Activated B cell treated with CpG ODN at 0.5 μM for 24 hours (primary cell): Measurements from ENCODE around the gene WDR27. TPM values are rescaled to one million over a fixed set of nuclear protein-coding genes. Genes with fewer than 3 reads are reported as not detected.

Experiments used
- ATAC-seq: fragments of 200-7000 bp; cut with Tn5 transposase; one replicate; pipeline ENCODE4 v1.10.0; 2021; ENCODE audit warnings: low read depth, mild to moderate bottlenecking, moderate library complexity
- CTCF ChIA-PET: fragments of 350-600 bp; sonication (Branson Sonifier 250); formaldehyde crosslinking; loops from one replicate; lab custom pipeline; 2021; ENCODE audit warnings: antibody characterized with exemption; lab: Charles Lee
- POLR2A ChIA-PET: fragments of 350-600 bp; sonication (Branson Sonifier 250); formaldehyde crosslinking; loops from one replicate; lab custom pipeline; 2021; ENCODE audit warnings: antibody characterized with exemption; lab: Charles Lee
- DNase-seq: peaks from one replicate; pipeline ENCODE4 v3.0.0; 2022
- H3K27ac Mint-ChIP-seq: one replicate; pipeline ENCODE4 v1.8.0; 2020; ENCODE audit warnings: mixed read lengths
- H3K27me3 Mint-ChIP-seq: one replicate; pipeline ENCODE4 v1.8.0; 2021; ENCODE audit warnings: mixed read lengths
- H3K36me3 Mint-ChIP-seq: one replicate; pipeline ENCODE4 v1.8.0; 2021; ENCODE audit warnings: low read depth, mixed read lengths
- H3K4me1 Mint-ChIP-seq: one replicate; pipeline ENCODE4 v1.8.0; 2021; ENCODE audit warnings: mixed read lengths
- H3K4me3 Mint-ChIP-seq: one replicate; pipeline ENCODE4 v1.8.0; 2020; ENCODE audit warnings: mild to moderate bottlenecking, mixed read lengths
- H3K9me3 Mint-ChIP-seq: one replicate; pipeline ENCODE4 v1.8.0; 2020; ENCODE audit warnings: mixed read lengths
- CTCF ChIP-seq: fragments of 200-600 bp; IDR thresholded peaks from one replicate; pipeline ENCODE4 v1.8.0; 2022; ENCODE audit warnings: antibody characterized with exemption, mild to moderate bottlenecking
- intact Hi-C: fragments of 100-400 bp; cut with micrococcal nuclease; formaldehyde crosslinking; loops from one replicate; pipeline ENCODE4 v1.15.1; 2024
- total RNA-seq: library from RNA; stranded (reverse); gene quantifications from 2 replicates; pipeline ENCODE4 v1.2.3, GENCODE V29; 2022

Gene WDR27
- total RNA-seq, 1 donor from 2014 or later, result 49.1 TPM

- no peak for TF ChIP-seq CTCF
- CTCF ChIA-PET, result no interaction called here
- Mint-ChIP-seq H3K36me3 (peaks cover 76% of the 10 kb centered on the region), H3K27ac (no peak overlapping the region), H3K4me1 (no peaks in the 10 kb centered on the region), H3K4me3 (no peak overlapping the region), H3K27me3 (no peaks in the 10 kb centered on the region), H3K9me3 (no peaks in the 10 kb centered on the region)
- POLR2A ChIA-PET, result no interaction called here
- DNase-seq, result no peak
- intact Hi-C loops, result no loop called here
- no peak for ATAC-seq
Observed at GRCh38 chr6:169671563-169671962, 30.3 kb downstream of the WDR27 start.

GRCh38 chr6:169669889-169670288 lies 31.9 kb downstream of the WDR27 start:
- H3K9me3 Mint-ChIP-seq, result no peaks in the 10 kb centered on the region
- H3K36me3 Mint-ChIP-seq, result peaks cover 78% of the 10 kb centered on the region
- CTCF ChIA-PET, result no interaction called here
- no peaks in the 10 kb centered on the region for H3K27me3 Mint-ChIP-seq
- POLR2A ChIA-PET, result no interaction called here
- DNase-seq, result no peak
- H3K4me3 Mint-ChIP-seq, result no peak overlapping the region
- H3K4me1 Mint-ChIP-seq, result no peaks in the 10 kb centered on the region
- no peak overlapping the region for H3K27ac Mint-ChIP-seq
- intact Hi-C loops, result no loop called here
- no peak for ATAC-seq
- no peak for TF ChIP-seq CTCF

GRCh38 chr6:169669147-169669546 lies 32.7 kb downstream of the WDR27 start:
- H3K36me3 Mint-ChIP-seq, result peaks cover 75% of the 10 kb centered on the region
- DNase-seq, result no peak
- intact Hi-C loops, result no loop called here
- ChIA-PET CTCF (no interaction called here), POLR2A (no interaction called here)
- TF ChIP-seq CTCF, result no peak
- H3K27ac Mint-ChIP-seq, result no peak overlapping the region
- no peak for ATAC-seq
- H3K4me1 Mint-ChIP-seq, result no peaks in the 10 kb centered on the region
- no peak overlapping the region for H3K4me3 Mint-ChIP-seq
- no peaks in the 10 kb centered on the region for H3K27me3 Mint-ChIP-seq
- no peaks in the 10 kb centered on the region for H3K9me3 Mint-ChIP-seq

GRCh38 chr6:169668203-169668847 lies 33.5 kb downstream of the WDR27 start:
- DNase-seq (no peak), ATAC-seq (no peak)
- no peak for TF ChIP-seq CTCF
- ChIA-PET CTCF (no interaction called here), POLR2A (no interaction called here)
- no peak overlapping the region for H3K4me3 Mint-ChIP-seq
- peaks cover 73% of the 10 kb centered on the region for H3K36me3 Mint-ChIP-seq
- no peaks in the 10 kb centered on the region for H3K4me1 Mint-ChIP-seq
- no peaks in the 10 kb centered on the region for H3K27me3 Mint-ChIP-seq
- H3K27ac Mint-ChIP-seq, result no peak overlapping the region
- intact Hi-C loops, result no loop called here
- H3K9me3 Mint-ChIP-seq, result no peaks in the 10 kb centered on the region

- intact Hi-C loops, result no loop called here
- Mint-ChIP-seq H3K27me3 (no peaks in the 10 kb centered on the region), H3K9me3 (no peaks in the 10 kb centered on the region), H3K4me1 (no peaks in the 10 kb centered on the region), H3K4me3 (no peak overlapping the region), H3K27ac (no peak overlapping the region), H3K36me3 (peaks cover 76% of the 10 kb centered on the region)
- TF ChIP-seq CTCF, result no peak
- ATAC-seq (no peak), DNase-seq (no peak)
- CTCF ChIA-PET, result no interaction called here
- POLR2A ChIA-PET, result no interaction called here
Observed at GRCh38 chr6:169667716-169668115, 34.1 kb downstream of the WDR27 start.
